Retina (tissue), 1 donor: ENCODE measurements around the gene METTL21C.

ENCODE experiments used
- DNase-seq: peaks from one replicate; pipeline ENCODE4 v3.0.0-alpha.2; 2016

METTL21C gene

DNA sequence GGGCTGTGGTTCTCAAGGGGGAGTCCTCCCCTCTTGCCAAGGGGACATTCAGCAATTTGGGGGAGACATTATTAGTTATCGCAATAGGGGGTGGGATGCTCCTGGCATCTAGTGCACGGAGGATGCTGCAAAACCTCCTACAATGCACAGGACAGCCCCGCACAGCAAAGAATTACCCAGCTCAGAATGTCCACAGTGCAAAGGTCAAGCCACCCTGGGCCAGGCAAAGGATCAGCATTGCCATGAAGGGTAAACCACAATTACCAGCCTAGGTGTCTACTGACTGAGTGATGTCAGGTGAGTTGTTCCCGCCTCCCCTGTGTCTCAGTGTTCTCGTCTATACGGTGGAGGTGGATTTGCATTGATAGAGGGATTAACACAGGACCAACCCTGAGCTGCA, 2.4 kb upstream of the METTL21C start:
- no peak for DNase-seq

DNA sequence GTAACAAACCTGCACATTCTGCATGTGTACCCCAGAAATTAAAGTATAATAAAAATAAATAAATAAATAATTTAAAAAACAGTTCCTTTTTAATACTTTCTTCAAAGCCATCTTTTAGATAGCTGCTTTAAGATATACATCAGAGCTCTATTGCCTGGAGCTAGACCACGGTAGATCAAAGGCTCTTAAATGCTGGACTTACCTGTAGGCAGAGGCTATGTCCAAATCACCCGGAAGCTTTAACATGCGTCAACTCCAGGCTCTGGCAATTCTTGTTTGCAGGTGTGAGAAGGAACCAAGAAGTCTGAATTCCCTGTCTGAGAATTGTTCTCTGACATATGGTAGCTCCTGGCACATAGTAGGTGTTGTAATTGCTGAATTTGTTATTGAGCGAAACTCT, 1.6 kb upstream of the METTL21C start:
- no peak for DNase-seq

DNA sequence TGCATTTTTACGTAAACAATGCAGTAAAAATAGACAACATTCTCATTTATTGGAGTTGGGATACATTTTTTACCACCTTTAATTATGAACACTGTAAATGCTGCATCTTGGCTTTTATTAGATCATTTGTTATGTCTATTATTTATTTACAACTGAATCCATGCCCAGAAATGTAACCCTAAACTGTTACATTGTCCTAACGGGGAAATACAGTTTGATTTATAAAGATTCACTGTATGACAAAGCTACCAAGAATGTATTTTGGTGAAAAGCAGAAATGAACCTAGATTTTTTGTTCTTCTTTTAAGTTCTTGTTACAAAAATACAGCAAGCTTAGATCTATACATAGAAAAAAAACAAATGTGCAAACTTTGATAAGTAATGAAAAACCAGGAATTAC, 1.1 kb downstream of the METTL21C start:
- DNase-seq, result no peak

DNA sequence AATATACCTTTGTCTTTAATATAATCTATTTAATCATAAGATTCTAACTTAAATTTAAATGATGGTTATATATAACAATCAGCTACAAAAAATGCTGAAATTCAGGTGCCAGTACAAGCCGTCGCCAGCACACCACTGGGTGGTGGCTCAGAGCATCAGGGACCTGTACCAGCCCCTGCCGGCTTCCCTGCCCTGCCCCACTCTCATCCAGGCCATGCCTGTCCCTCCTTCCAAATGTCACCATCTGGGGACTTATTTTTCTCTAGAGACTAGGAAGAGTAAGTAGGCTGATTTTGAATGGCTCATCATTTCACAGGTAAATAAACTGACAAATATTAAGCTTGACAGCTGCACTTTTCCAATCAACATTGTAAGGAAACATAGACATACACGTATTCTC, 1.6 kb downstream of the METTL21C start:
- DNase-seq, result no peak

DNA sequence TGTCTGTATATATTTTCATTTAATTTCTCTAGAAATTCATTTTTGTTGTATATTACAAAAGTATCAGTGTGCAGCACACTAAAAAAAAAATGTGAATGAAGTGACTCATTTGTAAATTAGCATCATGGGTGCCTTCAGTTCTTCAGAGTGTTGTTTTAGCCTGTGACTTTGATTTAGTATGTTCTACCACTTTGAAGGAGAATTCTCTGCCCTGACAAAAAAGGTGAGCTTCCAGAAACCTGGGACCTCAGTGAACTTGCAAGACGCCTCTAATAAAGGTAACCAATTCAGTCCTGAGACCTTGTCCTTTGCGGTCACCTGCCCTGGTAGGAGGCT, 2.4 kb downstream of the METTL21C start:
- no peak for DNase-seq

DNA sequence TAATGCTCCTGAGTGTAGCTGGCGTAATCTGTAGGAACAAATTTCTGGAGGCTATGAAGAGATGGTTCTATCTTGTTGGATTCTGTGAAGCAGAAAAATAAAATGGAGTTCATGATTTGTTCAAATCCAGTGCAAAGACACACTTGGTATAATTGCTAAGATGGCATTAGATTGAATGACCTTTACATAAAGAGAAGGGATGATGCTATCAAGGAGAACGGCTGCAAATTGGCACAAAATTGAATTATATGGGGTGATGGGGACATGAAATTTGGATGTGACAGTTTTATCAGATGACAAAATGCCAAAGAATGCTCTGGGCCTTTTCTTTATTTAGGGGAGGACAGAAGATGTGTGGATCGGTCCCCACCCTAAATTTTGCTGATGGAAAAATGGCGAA, 4.0 kb downstream of the METTL21C start:
- DNase-seq, result no peak

DNA sequence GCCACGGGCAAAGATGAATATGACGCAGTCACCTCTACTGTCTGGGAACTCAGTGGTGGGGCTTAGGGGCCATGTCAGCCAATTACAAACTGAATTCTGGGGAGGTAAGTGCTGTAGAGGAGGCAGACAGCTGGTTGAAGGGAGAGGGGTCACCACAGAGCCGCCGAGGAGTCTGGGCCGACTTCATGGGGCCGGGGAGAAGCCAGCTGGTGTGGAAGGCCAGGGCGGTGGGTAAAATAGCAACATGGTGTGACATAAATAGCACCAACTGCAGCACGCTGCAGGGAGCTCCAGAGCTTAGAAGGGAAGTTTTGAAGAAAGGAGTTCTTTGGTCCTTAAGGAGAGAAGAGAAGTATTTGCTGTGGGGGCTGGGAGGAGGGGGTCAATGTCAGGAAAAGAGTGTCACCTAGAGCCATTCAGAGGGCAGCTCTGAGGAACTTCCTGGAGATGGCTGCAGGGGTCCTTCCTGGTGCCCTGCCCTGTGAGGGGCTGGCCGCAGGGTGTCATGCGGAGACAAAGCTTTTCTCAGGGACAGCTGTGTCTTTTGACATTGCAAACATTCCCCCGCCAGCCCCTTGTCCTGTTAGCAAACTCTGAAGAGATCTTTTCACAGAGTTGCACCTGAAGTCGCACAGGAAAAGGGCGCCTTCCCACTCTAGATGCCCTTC, 6.4 kb downstream of the METTL21C start:
- DNase-seq, result no peak

DNA sequence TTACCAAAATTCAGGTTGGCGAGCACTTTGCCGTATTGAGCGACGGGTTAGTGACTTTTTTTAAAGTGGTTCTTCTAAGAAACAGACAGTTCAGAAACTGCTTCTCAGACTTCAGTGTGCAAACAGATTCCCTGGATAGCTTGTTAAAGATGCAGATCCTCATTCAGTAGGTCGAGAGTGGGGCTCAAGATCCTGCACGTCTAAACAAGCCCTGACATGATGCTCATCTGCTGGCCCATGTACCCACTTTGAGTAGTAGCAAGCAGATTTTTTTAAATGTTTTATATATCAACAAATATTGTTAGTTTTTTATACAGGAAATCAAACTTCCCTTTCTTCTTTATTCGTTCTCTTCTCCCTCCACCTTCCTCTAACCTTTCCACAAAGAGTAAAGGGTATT, 7.3 kb downstream of the METTL21C start:
- no peak for DNase-seq

DNA sequence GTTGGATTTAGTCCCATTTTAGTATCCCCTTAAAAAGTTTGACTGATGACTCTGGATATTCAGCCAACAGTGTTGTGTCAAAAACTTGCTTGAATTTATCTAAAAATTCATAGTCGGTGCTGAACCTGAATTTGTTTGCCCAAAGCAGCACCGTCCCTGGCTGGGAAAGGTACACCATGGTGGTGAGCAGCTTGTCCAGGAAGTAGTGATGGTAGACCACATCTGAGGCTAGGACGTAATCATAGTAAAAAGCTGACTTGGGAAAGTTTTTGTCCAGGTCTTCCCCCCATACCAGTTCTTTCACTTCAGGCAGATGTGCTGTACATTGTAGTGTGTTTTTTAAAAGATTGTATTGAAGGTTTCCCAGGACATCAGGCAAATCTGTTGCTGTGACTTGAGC, 8.8 kb downstream of the METTL21C start:
- no peak for DNase-seq

DNA sequence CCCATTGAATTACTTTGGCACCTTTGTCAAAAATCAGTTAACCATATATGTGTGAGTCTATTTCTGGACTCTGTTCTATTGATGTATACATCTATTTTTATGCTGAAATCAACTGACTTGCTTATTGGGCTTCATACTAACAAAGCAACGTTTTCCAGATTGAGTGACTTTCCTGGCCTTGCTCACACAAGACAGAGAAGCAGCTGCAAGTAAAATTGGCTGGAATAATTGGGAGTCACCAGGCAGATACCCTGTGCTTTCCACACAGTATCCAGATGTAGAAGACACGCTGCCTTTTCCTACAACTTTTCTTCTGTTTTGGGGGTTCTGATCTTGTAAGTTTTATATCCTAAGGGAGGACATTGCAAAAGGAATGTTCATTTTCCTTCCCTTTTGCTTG, 11.2 kb downstream of the METTL21C start:
- DNase-seq, result no peak

DNA sequence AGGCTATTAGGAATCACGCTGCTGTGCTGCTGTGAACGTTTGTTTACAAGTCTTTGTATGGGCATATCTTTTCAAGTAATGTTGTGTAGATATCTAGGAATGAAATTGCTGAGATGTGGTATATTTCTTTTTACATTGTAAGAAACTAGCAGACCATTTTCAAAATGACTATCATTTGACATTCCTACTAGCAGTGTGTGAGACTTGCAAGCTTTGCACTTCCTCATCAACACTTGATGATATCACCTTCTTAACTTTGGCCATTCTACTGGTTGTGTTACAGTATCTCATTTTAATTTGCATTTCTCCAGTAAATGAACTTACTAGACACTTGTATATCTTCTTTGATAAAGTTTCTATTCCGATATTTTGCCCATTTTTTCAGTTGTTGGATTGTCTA, 12.1 kb downstream of the METTL21C start:
- DNase-seq, result no peak

DNA sequence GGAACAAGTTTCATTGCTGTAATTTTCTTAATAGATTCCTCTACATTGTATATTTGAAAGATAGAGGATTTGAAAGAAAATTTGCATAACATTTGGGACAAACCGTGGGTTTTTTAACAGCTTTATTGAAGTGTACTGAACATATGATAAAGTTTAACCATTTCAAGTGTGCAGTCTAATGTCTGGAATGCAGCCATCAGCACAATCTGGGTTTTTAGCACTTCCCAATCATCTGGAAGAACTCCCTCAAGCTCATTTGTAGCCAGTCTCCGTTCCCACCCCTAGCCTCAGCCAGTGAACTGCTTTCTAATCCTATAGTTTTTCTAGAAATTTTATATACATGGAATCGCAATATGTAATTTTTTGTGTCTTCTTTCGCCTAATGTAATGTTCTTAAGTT, 12.6 kb downstream of the METTL21C start:
- DNase-seq, result no peak

DNA sequence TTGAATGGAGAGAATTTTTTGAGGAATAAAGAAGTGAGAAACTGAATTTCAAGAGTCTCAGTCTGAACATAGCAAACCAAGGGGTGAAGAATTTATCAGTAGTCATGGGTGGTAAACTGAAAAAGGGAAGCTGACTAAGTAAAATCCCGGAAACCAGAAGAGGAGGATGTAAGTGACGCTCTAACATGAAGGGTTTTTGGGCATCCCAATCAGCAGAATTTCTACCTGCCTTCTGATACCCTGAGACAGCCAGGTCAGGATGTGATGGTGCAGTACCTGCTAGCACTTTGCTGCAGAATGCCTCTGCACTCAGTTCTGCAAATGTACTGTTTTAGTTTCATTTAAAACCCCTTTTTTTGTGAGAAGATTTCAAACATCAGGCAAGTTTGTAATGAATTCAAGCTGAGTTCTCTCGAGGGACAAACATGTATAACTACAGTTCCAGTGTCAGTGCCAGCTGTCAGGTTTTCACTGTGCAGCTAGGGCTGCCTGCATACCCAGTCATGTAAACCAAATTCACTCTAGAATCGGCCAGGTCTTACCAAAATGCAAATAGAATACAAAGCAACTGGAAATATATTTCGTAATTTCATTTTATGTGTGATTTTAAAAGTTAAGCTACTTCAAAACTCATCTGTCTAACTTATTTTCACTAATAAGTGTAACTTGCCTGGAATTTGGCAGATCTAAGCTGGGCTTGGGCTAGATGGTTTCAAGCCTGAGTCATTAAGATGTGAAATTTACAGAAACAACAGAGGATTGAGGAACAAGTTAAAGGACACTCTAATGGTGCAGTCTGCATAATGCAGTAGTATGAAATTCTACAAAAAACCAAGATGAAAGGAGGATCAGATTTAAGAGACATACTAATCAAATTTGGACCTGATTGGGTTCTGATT, 13.8 kb downstream of the METTL21C start:
- DNase-seq, result no peak

DNA sequence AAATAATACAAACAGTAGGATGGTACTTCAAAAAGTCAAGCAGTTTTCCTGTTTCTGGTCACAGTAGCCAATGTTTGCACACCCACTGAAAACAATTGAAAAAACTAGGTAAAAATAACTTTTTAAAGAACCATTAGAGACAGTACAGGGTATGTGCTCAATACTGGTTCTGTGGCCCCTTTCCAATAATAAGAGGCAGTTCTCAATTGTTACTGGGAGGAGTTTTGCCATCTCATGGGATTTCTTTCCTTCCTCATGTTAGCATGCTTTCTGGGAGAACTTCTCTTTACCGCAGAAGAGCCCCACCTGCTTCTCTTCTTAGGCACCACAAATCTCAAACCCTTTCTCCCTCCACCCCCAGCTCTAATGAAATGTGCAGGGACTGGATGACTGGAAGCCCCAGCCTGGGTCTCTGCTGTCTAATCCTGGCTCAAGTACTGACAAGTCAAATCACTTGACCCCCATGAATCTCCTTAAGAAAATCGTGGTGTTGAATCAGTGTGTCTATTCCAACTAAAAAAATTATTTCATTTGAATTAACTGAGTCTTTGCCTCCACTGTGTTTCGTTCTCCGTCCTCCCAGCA, 14.6 kb downstream of the METTL21C start:
- DNase-seq, result no peak

DNA sequence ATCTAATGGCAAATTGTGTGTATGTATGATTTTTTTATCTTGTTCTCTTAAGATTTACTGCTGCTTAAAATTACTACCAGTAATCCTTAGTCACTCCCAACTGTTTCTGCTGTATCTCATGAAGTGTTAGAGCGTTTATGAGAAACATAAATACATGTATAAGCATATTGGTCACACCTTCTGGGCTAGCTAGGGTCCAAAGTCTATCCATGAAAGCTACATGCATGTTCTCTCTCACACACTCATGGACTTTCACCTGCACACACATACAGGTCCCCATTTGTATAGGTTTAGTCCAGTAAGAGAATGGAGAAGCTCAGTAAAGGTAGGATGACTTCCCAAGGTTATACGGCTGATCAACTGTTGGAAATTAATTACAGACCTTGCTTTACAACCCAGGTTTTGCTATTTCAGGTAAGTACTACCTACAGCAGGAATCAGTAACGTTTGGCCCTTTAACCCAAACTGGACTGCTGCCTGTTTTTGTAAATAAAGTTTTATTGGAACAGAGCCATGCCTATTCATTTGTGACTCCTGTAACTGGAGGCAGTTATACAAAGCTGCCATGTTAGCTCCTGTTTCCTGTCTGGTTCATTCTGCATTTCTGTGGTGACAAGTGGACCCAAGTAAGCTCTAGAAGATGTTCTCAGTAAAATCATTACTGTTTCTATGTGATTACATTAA, 15.3 kb downstream of the METTL21C start:
- DNase-seq, result no peak

DNA sequence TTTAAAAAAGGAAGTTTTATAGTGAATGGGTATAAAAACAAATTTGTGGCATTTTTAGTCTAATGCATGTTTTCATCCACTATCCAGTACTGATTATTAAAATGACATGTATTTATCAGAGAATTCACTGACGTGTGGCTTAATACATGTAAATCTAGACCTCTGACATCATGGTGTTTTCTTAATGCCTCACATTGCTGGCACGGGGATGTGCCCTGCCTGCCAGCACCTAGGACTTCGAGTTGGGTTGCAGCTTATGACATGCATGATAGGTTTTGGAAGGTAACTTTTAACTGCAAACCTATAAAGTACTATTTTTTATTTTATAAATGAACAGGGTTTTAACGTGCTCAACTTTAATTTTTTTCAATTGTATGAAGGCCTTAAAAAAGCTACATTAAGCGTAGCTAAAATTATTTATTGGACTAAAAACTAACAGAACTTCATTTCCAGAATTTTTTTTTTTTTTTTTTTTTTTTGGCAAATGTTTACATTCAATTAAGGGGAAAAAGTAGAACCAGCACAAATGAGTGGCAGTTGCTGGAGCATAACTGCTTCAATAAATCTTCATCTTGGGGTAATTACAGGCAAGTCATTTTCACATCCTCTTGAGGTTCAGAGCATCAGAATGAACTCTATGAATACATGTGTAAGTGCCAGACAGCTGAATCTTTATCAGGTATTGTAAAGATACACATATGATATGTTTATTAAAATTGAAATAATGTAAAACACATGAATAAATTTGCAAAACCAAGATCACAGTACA, 16.3 kb downstream of the METTL21C start:
- DNase-seq, result no peak

DNA sequence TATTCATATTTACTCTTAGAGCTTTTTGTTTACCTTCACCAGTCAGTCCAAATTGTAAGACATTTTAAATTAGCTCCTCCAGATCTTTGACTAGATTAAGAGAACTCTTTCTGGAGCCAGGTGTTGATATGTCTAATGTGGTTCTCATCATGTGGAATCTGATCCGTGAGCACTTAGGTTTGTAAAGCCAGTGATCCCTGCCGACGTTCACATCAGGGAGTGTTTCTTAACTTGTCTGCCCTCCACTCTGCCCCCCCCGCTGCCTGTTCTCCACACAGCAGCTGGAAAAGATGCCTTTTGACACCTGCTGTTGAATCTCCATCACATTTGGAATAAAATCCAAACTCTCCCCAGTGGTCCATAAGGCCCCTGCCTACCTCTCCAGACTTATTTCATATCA, 17.7 kb downstream of the METTL21C start:
- no peak for DNase-seq

DNA sequence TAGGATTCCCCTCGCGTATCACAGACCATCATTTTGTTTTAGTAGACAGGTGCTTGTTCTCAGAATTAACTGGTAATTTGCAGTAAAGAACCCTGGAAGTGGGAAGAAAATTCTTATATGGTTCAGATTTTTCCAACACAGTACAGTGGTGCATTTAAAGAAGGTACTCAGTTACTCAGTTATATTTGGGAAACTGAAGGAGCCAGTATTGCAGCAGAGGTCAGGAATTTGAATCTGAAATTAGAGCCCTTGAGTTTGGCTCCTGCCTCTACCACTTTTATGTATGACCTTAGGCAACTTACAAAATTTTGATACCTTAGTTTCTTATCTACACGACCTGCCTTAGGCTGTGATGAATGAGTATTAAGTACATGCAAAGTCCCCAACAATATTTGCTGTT, 19.7 kb downstream of the METTL21C start:
- DNase-seq, result no peak

DNA sequence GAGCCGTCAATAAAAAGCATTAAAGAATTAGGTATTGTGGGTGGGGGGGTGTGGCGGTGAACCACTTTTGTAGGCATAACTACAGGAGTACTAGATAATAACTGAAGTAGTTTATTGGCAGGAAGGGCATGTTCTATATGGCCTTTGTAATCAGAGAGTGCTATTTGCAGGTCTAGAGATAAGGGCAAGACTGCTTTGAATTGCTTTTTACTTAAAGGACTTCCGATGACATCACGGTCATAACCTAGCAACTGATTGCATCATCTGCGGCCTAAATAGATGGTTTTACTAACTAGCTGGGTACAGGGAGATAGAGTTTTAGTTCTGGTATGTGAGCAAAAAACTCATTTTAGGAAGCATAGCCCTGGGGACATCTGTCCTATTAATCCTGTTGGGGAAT, 24.7 kb downstream of the METTL21C start:
- DNase-seq, result no peak

DNA sequence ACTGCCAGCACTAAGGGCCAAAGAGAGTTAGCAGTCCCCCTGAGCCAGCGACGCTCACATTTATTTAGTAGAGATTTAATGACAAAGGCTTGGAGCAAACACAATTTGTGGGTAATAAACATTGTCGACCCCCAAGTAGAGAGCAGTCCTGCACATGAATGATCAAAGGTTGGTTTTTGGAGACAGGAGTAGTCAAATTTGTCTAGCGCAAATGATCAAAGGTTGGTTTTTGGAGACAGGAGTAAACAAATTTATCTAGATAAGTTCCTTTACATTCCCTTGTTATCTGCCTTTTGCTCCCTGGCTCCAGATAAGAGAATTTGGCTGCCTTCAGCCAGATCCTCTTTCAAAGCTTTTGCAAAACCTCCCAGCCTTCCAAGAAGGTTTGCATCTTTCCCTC, 26.9 kb downstream of the METTL21C start:
- no peak for DNase-seq

DNA sequence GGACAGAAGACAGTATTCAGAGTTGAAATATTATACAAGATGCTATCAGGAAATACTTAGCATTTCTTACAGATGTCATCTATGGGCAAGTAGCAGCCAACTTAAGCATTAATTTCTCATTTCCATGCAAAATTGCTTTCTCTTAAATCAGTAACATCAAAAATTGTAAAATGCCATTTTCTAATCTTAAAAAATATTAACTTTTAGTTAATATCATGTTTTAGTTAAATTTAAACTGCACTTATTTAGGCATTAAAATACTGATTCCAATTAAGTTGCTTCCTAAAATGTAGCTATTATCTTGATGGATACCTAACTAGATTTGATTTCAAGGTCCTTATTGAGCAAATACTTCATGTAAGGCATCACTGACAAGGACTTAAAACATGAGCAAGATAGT, 27.8 kb downstream of the METTL21C start:
- DNase-seq, result no peak

DNA sequence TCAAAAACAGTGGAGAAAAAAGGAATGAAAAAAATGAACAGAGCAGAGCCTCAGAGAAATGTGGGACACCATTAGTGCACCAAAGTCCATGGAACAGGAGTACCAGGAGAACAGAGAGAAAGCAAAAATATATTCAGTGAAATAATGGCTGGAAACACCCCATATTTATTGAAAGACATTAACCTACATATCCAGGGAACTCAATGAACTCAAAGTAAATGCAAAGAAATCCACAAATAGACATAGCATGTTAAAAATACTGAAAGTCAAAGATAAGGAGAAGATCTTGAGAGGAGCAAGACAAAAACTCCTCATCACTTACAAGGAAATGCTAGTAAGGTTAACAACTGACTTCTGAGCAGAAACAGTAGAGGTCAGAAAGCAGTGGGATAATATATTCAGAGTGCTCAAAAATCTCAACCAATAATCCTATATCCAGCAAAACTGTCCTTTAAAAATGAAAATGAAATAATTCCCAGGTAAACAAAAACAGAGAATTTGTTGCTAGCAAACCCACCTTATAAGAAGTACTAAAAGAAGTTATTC, 35.6 kb downstream of the METTL21C start:
- no peak for DNase-seq

DNA sequence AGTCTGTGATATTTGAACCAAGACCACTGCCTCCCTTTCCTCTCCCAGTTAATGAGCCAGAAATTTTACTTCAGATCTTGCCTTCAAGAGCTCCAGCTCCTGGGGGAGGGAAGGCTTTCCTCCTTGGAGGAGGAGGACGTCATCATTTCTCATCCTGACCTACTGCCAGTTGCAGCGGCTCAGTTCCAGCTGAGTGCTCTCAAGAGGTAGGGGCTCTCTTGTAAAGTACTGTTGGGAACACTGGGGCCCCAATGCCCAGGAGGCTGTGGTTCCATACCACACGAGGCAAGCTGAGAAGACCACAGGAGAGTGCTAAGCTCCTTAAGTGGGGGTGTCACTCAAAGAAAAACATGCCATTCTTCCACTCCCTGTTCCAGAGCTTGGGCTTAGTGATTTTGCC, 36.2 kb downstream of the METTL21C start:
- DNase-seq, result no peak
